Gastroesophageal sphincter (tissue), 3 donors: ENCODE measurements around the gene MSH3.

ENCODE experiments used
- POLR2A ChIP-seq, 2 donors: fragments of 450-650 bp; IDR thresholded peaks; one replicate each; pipeline ENCODE4 v1.6.1; 2017; ENCODE audit warnings: antibody characterized with exemption in 2 of 2, mild to moderate bottlenecking in 2 of 2, moderate library complexity in 1 of 2
- POLR2AphosphoS5 ChIP-seq: sonication (generic); formaldehyde crosslinking; IDR thresholded peaks from one replicate; pipeline ENCODE4 v1.6.1; 2017; ENCODE audit warnings: antibody characterized with exemption
- TF ChIP-seq, protein P1 (sequence below), 4 experiments: fragments of 200-600 bp in 2 of 4; fragments of 450-650 bp in 2 of 4; sonication (generic) in 1 of 4; IDR thresholded peaks; one replicate each; pipeline ENCODE4 v1.5.1; 2017 to 2019; ENCODE audit warnings: antibody characterized with exemption in 4 of 4, mild to moderate bottlenecking in 2 of 4, moderate library complexity in 2 of 4

DNA sequence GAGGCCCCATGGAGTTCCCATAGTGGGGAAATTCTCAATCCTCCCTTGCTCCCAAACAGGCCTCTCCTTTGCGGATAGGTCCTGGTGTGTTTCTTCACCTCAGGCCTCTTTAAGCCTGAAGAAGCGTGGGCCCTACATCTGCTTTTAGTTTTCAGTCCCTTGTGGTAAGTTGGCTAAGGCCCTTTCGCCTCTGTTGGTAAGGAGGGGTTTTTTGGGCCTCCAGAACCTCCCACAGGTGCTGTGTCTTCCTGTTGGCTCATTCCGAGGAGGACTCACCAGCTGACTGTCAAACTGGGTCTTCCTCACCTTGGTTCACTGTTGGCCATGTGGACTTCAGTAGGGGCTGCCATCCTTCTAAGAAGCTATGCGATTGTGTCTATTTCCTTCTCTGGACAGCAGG, 56.8 kb downstream of the MSH3 start:
- TF ChIP-seq, protein P1, sequence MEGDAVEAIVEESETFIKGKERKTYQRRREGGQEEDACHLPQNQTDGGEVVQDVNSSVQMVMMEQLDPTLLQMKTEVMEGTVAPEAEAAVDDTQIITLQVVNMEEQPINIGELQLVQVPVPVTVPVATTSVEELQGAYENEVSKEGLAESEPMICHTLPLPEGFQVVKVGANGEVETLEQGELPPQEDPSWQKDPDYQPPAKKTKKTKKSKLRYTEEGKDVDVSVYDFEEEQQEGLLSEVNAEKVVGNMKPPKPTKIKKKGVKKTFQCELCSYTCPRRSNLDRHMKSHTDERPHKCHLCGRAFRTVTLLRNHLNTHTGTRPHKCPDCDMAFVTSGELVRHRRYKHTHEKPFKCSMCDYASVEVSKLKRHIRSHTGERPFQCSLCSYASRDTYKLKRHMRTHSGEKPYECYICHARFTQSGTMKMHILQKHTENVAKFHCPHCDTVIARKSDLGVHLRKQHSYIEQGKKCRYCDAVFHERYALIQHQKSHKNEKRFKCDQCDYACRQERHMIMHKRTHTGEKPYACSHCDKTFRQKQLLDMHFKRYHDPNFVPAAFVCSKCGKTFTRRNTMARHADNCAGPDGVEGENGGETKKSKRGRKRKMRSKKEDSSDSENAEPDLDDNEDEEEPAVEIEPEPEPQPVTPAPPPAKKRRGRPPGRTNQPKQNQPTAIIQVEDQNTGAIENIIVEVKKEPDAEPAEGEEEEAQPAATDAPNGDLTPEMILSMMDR (IDR thresholded peaks at IDR 0.05) = no peak
- TF ChIP-seq POLR2AphosphoS5 = no peak
- no peak for TF ChIP-seq POLR2A (IDR thresholded peaks at IDR 0.05)
